ENCODE data around the gene AK2. TPM values are rescaled to one million over a fixed set of nuclear protein-coding genes. Genes with fewer than 3 reads are reported as not detected.

AK2 gene
- total RNA-seq, 4 donors from 2014 or later = 70.2 to 108 (median 80.7) TPM

DNA sequence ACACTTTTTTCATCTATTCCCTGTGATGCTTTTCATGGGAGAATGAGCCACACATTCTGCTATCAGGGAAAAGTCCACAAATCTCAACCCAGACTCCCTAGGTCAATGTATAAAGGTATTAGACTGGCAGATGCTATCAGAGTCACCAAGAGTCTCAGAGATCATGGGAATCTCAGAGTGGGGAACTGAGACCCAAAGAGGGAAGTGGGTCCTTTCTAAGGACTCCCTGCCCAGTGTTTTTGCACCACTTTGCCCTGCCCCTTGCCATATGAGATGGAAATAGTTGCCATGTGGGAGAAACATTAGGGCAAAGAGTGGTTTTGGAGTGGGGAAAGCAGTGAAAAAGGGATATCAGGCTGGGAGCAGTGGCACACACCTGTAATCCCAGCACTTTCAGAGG is 25.2 kb upstream of the AK2 start:
- DNase-seq (ENCODE audit: extremely low spot score) = no peak
- TF ChIP-seq POLR2AphosphoS5 (IDR thresholded peaks at IDR 0.05) (no peak), POLR2A (IDR thresholded peaks at IDR 0.05; ENCODE audit: low read depth) (no peak), EP300 (IDR thresholded peaks at IDR 0.05) (no peak)
- TF ChIP-seq, protein P1, sequence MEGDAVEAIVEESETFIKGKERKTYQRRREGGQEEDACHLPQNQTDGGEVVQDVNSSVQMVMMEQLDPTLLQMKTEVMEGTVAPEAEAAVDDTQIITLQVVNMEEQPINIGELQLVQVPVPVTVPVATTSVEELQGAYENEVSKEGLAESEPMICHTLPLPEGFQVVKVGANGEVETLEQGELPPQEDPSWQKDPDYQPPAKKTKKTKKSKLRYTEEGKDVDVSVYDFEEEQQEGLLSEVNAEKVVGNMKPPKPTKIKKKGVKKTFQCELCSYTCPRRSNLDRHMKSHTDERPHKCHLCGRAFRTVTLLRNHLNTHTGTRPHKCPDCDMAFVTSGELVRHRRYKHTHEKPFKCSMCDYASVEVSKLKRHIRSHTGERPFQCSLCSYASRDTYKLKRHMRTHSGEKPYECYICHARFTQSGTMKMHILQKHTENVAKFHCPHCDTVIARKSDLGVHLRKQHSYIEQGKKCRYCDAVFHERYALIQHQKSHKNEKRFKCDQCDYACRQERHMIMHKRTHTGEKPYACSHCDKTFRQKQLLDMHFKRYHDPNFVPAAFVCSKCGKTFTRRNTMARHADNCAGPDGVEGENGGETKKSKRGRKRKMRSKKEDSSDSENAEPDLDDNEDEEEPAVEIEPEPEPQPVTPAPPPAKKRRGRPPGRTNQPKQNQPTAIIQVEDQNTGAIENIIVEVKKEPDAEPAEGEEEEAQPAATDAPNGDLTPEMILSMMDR (IDR thresholded peaks at IDR 0.05) = no peak
- peaks cover 0 to 38% (median 37%) of the 10 kb centered on the region in 4 donors for H3K9me3 ChIP-seq
- H3K27ac ChIP-seq (replicated peaks in 1 of 4) = no peak overlapping the region
- H3K27me3 ChIP-seq = no peaks in the 10 kb centered on the region
- H3K4me3 ChIP-seq = no peak overlapping the region
- peaks cover 0 to 9% (median 3%) of the 10 kb centered on the region in 4 donors for H3K4me1 ChIP-seq
- intact Hi-C loops (cut with DNase I) = no loop called here
- no peaks in the 10 kb centered on the region for H3K36me3 ChIP-seq

DNA sequence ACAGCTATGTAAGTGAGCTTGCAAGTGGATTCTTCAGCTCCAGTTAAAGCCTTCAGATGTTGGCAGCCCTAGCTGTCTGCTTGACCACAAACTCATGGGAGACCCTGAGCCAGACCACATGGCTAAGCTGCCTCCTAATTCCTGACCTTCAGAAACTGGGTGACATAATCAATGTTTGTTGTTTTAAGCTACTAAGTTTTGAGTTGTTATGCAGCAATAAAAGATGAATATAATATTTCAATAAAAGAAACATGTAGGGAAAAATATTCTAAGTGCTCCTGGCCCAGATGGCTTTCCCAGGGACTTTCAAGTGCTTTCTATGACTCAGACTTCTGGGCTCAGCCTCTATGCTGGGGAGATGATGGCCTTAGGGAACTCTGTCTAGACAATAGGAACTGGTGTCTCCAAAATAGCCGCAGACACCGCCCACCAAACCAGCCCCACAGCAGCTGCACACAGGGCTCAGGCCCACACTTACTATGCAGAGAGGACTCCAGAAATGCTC is 23.9 kb upstream of the AK2 start:
- Histone ChIP-seq H3K27ac (replicated peaks in 1 of 4) (no peak overlapping the region), H3K4me1 (peaks cover 0 to 11% (median 7%) of the 10 kb centered on the region in 4 donors), H3K27me3 (no peaks in the 10 kb centered on the region), H3K36me3 (no peaks in the 10 kb centered on the region), H3K9me3 (peaks cover 0 to 34% (median 32%) of the 10 kb centered on the region in 4 donors), H3K4me3 (no peak overlapping the region)
- 61% methylated on average over 2 of the region's 2 CpGs for WGBS
- TF ChIP-seq EP300 (IDR thresholded peaks at IDR 0.05) (no peak), POLR2AphosphoS5 (IDR thresholded peaks at IDR 0.05) (no peak), POLR2A (IDR thresholded peaks at IDR 0.05; ENCODE audit: low read depth) (no peak)
- TF ChIP-seq, protein P1 (IDR thresholded peaks at IDR 0.05) = no peak
- intact Hi-C loops (cut with DNase I) = no loop called here
- no peak for DNase-seq (ENCODE audit: extremely low spot score)

DNA sequence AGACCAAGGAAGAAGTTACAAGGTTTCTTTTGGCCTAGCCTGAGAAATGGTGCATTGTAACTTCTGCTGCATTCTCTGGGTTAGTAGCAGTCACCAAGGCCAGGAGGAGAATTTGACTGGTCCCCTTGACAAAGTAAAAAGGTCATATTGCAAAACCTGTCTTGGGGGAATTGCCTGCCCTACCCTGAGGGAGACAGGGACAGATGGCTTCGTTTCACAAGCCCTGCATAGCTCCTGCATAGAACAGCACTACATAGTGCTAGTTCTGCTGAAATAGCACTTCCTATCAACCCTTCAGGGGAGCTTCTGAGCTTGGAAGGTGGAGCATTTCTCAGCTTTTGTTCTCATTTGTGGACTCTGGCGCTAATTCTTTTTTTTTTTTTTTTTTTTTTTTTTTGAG is 20.4 kb upstream of the AK2 start:
- no peak for DNase-seq (ENCODE audit: extremely low spot score)
- peaks cover 0 to 4% (median 0%) of the 10 kb centered on the region in 4 donors for H3K9me3 ChIP-seq
- intact Hi-C loops (cut with DNase I) = no loop called here
- no peak overlapping the region for H3K27ac ChIP-seq (replicated peaks in 1 of 4)
- H3K4me3 ChIP-seq = no peak overlapping the region
- 78% methylated on average over 2 of the region's 2 CpGs for WGBS
- no peaks in the 10 kb centered on the region for H3K27me3 ChIP-seq
- peaks cover 4 to 20% (median 16%) of the 10 kb centered on the region in 4 donors for H3K4me1 ChIP-seq
- H3K36me3 ChIP-seq = no peaks in the 10 kb centered on the region
- TF ChIP-seq, protein P1 (IDR thresholded peaks at IDR 0.05) = no peak
- no peak for TF ChIP-seq EP300 (IDR thresholded peaks at IDR 0.05)
- no peak for TF ChIP-seq POLR2A (IDR thresholded peaks at IDR 0.05; ENCODE audit: low read depth)
- no peak for TF ChIP-seq POLR2AphosphoS5 (IDR thresholded peaks at IDR 0.05)

DNA sequence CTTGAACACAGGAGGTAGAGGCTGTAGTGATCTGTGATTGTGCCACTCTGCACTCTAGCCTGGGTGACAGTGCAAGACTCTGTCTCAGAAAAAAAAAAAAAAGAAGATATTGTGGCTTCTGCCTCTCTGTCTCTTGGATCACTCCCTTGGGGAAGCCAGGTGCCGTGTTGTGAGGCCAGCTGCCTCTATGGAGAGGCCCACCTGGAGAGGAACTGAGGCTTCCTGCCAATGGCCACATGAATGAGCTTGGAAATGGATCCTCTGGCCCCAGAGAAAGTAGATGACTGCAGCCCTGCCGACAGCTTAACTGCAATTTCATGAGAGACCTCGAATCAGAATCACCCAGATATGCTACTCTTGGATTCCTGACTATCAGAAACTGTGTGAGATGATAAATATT is 19.7 kb upstream of the AK2 start:
- WGBS = 91% methylated on average over 3 of the region's 3 CpGs
- intact Hi-C loops (cut with DNase I) = no loop called here

More for the DNA sequence above, 19.7 kb upstream of the AK2 start:
- Histone ChIP-seq H3K9me3 (no peaks in the 10 kb centered on the region), H3K27ac (replicated peaks in 1 of 4) (no peak overlapping the region), H3K4me3 (no peak overlapping the region), H3K27me3 (no peaks in the 10 kb centered on the region), H3K4me1 (peaks cover 4 to 20% (median 16%) of the 10 kb centered on the region in 4 donors), H3K36me3 (no peaks in the 10 kb centered on the region)
- no peak for DNase-seq (ENCODE audit: extremely low spot score)
- TF ChIP-seq, protein P1 (IDR thresholded peaks at IDR 0.05) = no peak
- no peak for TF ChIP-seq EP300 (IDR thresholded peaks at IDR 0.05)
- no peak for TF ChIP-seq POLR2A (IDR thresholded peaks at IDR 0.05; ENCODE audit: low read depth)
- TF ChIP-seq POLR2AphosphoS5 (IDR thresholded peaks at IDR 0.05) = no peak

Measured in esophagus muscularis mucosa (tissue), 4 donors.